GM21367 (cell line): ENCODE data around the gene WNT1.

Experiments used
- ATAC-seq: cut with Tn5 transposase; IDR thresholded peaks from one replicate; pipeline ENCODE4 v1.9.1; 2021; ENCODE audit not compliant: unreplicated experiment

Gene WNT1

GRCh38 chr12:48980389-48980952 is 2.3 kb downstream of the WNT1 start:
- ATAC-seq = no peak

GRCh38 chr12:48980953-48981756 is 3.0 kb downstream of the WNT1 start:
- ATAC-seq = no peak

- ATAC-seq = no peak
Observed at GRCh38 chr12:48981757-48982157, 3.6 kb downstream of the WNT1 start.

GRCh38 chr12:48982397-48983080 is 4.4 kb downstream of the WNT1 start:
- no peak for ATAC-seq

GRCh38 chr12:48985475-48985897 is 7.4 kb downstream of the WNT1 start:
- ATAC-seq = no peak

- ATAC-seq = no peak
Observed at GRCh38 chr12:48985901-48986300, 7.8 kb downstream of the WNT1 start.

- ATAC-seq = no peak
Observed at GRCh38 chr12:48986720-48987291, 8.7 kb downstream of the WNT1 start.

GRCh38 chr12:48988030-48988649 is 10.0 kb downstream of the WNT1 start:
- no peak for ATAC-seq

- no peak for ATAC-seq
Observed at GRCh38 chr12:48990552-48990951, 12.4 kb downstream of the WNT1 start.

- ATAC-seq = no peak
Observed at GRCh38 chr12:48991247-48992050, 13.3 kb downstream of the WNT1 start.

GRCh38 chr12:48993787-48994186 is 15.7 kb downstream of the WNT1 start:
- no peak for ATAC-seq

- ATAC-seq = no peak
Observed at GRCh38 chr12:48994224-48995085, 16.3 kb downstream of the WNT1 start.

GRCh38 chr12:48995086-48995879 is 17.2 kb downstream of the WNT1 start:
- ATAC-seq = no peak

- ATAC-seq = no peak
Observed at GRCh38 chr12:48996794-48997718, 18.9 kb downstream of the WNT1 start.

- ATAC-seq = no peak
Observed at GRCh38 chr12:48997719-48998496, 19.8 kb downstream of the WNT1 start.

GRCh38 chr12:48998497-48999353 is 20.6 kb downstream of the WNT1 start:
- no peak for ATAC-seq
